AG09309 (cell line): ENCODE measurements around the gene NRXN3.

Source experiments
- DNase-seq: peaks from one replicate; pipeline ENCODE4 v3.0.0-alpha.2; 2010; ENCODE audit warnings: low read depth
- H3K4me3 ChIP-seq: 2 replicates; pipeline ENCODE4 v1.5.1; 2011; ENCODE audit warnings: mild to moderate bottlenecking, low read depth, low read length, moderate library complexity; ENCODE audit not compliant: control insufficient read depth
- TF ChIP-seq, protein P1 (sequence below): IDR thresholded peaks from 2 replicates; pipeline ENCODE4 v1.5.1; 2011; ENCODE audit warnings: mild to moderate bottlenecking, low read depth, low read length, inconsistent platforms; ENCODE audit not compliant: insufficient read depth, control insufficient read depth; ENCODE audit errors: missing control alignments

Gene NRXN3

DNA sequence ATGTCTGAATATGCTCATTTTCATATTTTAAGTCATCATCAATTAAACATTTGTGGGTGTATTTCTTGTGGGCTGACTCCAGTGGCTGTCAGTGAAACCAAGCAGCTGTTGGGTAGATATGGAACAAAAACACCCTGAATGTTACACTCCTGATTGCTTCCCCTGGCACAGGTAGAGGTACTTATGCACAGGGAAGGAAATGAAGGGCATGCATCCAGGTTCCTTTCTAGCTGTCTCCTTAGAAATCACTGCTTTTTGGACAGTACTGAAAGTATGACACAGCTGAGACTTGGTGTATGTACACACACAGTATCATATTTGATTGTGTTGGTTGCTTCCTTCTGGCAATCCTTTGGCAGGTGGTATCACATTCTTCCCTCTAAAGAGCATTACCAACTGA is 1034.4 kb downstream of the NRXN3 start:
- no peak for DNase-seq
- TF ChIP-seq, protein P1, sequence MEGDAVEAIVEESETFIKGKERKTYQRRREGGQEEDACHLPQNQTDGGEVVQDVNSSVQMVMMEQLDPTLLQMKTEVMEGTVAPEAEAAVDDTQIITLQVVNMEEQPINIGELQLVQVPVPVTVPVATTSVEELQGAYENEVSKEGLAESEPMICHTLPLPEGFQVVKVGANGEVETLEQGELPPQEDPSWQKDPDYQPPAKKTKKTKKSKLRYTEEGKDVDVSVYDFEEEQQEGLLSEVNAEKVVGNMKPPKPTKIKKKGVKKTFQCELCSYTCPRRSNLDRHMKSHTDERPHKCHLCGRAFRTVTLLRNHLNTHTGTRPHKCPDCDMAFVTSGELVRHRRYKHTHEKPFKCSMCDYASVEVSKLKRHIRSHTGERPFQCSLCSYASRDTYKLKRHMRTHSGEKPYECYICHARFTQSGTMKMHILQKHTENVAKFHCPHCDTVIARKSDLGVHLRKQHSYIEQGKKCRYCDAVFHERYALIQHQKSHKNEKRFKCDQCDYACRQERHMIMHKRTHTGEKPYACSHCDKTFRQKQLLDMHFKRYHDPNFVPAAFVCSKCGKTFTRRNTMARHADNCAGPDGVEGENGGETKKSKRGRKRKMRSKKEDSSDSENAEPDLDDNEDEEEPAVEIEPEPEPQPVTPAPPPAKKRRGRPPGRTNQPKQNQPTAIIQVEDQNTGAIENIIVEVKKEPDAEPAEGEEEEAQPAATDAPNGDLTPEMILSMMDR = no peak
- no peak overlapping the region for H3K4me3 ChIP-seq

DNA sequence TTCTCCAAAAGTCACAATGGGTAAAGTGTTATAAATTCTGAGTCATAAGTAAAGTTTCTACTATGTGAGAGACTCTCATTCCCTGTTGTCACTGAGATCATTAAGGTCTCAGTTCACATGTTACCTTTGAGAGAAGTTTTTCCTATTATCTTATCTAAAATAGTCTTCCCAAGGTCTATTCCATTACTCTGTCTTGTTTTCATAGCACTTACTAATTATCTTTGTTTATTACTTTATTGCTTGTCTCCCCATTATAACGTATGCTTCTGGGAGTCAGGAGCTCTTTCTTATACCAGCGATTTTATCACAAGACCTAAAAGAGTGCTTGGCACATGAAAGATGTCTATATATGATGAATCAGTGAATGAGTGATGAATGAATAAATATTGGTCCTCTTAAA is 1039.2 kb downstream of the NRXN3 start:
- DNase-seq = no peak
- TF ChIP-seq, protein P1 = no peak
- H3K4me3 ChIP-seq = no peak overlapping the region

DNA sequence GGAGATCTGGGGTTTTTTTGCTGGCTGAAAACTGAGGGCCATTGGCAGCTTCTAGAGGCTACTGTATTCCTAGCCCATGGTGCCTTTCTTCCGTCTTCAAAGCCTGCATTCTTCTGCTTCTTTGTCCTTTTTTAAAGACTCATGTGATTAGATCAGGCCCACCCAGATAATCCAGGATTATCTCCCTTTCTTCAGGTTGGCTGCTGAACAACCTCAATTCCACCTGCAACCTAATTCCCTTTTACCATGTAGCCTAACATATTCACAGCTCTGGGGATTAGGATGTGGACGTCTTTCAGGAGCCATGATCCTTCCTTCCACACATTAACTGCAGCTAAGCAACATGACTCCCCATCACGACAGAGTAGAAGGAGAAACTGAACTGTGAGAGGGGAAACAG is 1055.6 kb downstream of the NRXN3 start:
- DNase-seq = no peak
- no peak overlapping the region for H3K4me3 ChIP-seq
- TF ChIP-seq, protein P1 = no peak

DNA sequence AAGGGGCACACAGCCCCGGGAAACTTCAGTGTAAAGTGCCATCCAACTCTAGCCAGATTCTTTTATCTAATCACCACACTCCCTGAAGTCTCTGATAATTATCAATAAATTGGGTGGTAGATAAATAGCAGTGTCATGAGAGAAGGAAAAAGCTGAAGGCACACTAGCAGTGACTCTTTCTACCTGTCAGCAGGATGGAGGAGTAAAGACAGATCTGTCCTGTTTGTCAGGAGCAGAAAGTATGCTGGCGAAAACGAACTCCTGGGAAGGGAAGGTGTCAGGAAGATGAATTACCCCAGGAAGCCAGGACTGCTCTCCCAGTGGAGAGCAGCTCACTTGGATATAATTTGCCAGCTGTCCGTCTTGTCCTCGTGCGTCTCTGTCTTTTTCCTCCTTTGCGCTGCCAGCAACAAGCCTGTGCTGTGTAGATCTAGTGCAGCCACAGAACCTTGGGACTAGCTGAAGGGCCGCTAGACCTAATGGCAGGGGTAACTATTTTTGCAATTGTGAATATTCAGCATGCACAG is 1059.3 kb downstream of the NRXN3 start:
- no peak for DNase-seq
- H3K4me3 ChIP-seq = no peak overlapping the region
- TF ChIP-seq, protein P1 = no peak

DNA sequence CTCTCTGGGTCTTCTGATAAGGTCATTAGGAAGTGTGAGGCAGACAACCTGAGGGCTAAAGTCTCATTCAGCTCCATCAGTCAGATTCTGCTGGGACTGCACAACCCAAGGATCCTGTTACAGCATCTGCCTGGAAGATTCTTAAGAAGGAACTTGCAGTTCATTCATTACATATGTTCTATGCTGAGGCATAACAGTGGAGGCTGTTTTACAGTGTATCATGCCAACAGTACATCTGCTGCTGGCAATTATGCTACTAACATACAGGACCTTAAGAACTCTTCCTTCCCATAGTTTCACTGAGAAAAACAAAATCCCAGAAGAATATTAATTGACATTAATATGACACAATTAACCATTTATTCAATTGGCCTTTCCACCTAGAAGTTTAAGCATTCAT is 1072.5 kb downstream of the NRXN3 start:
- no peak overlapping the region for H3K4me3 ChIP-seq
- TF ChIP-seq, protein P1 = no peak
- DNase-seq = no peak

DNA sequence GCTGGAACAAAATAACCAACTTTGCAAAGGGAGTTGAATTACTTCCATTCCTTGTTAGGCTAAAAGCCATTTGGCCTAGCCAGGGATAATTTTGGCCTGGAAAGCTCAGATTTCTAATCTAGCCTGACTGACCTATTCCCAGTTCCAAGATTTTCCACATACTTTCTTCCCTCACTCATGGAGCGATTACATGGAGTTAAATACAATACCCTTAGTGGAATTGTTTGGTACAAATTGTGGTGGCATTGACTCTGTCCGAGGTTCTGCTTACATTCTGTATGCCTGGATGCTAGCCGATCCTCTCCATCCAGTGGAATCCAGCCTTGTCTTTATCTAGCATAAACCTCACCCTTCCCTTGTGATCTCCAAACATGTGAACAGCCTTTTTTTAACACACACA is 1076.0 kb downstream of the NRXN3 start:
- no peak for DNase-seq
- TF ChIP-seq, protein P1 = no peak
- no peak overlapping the region for H3K4me3 ChIP-seq

DNA sequence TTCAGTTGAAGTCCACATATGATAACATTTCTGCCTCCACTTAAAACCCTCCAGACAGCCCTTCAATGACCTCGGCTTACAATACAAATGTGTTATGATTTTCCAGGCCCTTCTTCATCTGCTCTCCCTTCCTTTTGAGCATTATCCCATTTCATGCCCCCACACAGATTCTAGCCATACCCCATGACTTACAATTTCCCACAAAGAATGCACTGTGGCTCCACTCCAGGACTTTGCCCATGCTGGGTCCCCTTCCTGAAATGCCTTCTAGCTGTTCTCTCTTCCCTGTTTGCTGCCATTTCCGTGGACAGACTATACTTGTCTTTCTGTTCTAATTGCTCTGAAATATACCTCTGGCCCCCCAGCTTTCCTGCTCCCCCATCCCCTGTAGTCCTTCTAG is 1078.0 kb downstream of the NRXN3 start:
- no peak for DNase-seq
- H3K4me3 ChIP-seq = no peak overlapping the region
- TF ChIP-seq, protein P1 = no peak
